Muscle of arm (tissue), 12 donors: ENCODE data around the gene CSTF3. TPM values are rescaled to one million over a fixed set of nuclear protein-coding genes. Genes with fewer than 3 reads are reported as not detected.
"Not testable (repeated sequence)": the region's sequence is repeated elsewhere in the genome, so short reads cannot be mapped to it uniquely, and the experiment has no call there.

ENCODE experiments used
- DNase-seq: peaks from one replicate; pipeline ENCODE4 v3.0.0-alpha.2; 2013
- polyA plus RNA-seq, 12 donors: library from polyadenylated mRNA; unstranded; fragments of 120-200 nt; gene quantifications; one replicate each; pipeline ENCODE4 v1.2.1, GENCODE V29; 2013; ENCODE audit not compliant: insufficient read length in 12 of 12

CSTF3 gene
- polyA plus RNA-seq, 12 donors = 28.6 to 52.0 (median 39.4) TPM; not detected in 1

DNA sequence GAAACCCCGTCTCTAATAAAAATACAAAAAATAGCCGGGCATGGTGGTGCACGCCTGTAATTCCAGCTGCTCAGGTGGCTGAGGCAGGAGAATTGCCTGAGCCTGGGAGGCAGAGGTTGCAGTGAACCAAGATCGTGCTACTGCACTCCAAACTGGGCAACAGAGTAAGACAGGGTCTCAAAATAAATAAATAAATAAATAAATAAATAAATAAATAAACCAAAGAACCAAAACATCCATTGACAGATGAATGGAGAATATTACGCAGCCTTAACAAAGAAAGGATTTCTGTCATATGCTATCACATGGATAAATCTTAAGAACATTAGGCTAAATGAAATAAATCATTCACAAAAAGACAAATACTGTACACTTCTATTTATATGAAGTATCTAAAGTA is 11.1 kb upstream of the CSTF3 start:
- no peak for DNase-seq

DNA sequence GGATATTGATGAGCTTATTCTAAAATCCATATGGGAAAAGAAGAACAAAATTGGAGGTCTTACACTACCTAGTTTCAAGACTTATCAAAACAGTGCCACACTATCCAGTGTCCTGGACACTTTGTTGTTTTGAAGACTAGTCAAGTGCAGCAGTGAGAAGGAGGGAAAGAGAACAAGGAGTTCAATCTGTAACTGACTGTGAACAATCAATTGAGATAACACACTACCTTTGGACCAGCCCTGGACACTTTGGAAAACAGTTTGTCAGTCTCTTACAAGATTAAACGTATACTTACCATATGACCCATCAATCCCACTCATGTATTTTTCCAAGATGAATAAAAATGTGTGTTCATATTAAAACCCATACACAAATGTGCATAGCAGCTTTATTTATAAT is 10.0 kb upstream of the CSTF3 start:
- DNase-seq = no peak

DNA sequence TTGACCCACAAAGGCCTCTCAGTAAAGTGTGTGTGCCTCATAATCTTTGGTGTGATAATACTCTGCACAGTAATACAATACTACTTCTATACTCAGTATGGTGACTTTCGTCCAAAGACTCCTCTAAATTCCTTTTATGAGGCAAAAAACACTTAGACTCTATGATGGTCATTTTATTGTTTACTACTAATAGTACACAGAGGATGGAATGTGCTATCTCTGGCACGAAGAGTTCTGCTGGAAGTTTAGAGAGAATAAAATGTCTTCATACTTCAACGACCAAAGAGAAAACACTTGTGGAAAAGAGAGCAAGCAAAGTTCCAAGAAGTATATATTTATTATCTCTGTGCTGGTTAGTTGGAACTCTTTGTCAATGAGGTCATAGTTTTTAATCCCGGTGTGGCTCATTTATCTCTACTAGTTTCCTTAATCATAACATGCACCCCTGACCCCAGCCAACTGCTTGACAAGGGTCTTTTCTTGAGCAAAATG is 7.5 kb upstream of the CSTF3 start:
- DNase-seq = no peak

GRCh38 chr11:33162831-33163230 is 1.6 kb upstream of the CSTF3 start:
- DNase-seq = no peak

DNA sequence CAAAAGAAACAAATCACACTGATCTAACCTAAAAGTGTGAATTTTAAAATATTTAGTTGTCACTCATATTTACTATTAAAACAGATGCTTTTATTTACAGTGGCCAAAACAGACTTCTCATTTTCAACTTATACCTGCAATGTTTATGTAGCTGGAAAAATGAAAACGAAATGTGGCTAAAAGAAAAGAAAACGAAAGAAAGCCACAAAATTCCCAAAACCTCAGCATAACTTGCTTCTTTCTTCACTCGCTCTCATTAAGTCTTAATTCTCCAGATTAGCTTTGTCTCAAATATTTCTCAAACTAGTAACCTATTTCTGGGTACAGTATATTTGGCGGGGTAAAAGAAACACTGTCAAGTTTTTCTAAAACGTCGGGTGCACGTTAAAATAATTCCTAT is 693 bp downstream of the CSTF3 start:
- no peak for DNase-seq

DNA sequence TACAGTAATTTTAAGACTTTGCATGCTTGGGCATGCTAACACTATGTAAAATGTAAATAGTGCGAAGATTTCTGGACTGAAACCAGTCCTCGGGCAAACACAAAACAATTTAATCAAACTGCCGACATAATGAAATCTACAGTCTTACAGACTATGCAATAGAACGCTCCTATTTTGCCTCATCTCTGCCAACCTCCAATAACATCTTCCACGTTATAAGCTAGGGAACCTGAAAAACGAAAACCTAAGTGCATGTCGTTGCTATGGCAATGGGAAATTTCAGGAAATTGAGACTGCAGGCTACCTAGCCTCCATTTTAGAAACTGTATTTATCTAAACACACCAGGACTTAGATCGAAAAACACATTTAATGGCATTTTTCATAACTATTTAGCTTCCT is 1.1 kb downstream of the CSTF3 start:
- no peak for DNase-seq

GRCh38 chr11:33159378-33159867 is 1.9 kb downstream of the CSTF3 start:
- not testable (repeated sequence) for DNase-seq

- no peak for DNase-seq
Observed at GRCh38 chr11:33158596-33159275, 2.5 kb downstream of the CSTF3 start.

DNA sequence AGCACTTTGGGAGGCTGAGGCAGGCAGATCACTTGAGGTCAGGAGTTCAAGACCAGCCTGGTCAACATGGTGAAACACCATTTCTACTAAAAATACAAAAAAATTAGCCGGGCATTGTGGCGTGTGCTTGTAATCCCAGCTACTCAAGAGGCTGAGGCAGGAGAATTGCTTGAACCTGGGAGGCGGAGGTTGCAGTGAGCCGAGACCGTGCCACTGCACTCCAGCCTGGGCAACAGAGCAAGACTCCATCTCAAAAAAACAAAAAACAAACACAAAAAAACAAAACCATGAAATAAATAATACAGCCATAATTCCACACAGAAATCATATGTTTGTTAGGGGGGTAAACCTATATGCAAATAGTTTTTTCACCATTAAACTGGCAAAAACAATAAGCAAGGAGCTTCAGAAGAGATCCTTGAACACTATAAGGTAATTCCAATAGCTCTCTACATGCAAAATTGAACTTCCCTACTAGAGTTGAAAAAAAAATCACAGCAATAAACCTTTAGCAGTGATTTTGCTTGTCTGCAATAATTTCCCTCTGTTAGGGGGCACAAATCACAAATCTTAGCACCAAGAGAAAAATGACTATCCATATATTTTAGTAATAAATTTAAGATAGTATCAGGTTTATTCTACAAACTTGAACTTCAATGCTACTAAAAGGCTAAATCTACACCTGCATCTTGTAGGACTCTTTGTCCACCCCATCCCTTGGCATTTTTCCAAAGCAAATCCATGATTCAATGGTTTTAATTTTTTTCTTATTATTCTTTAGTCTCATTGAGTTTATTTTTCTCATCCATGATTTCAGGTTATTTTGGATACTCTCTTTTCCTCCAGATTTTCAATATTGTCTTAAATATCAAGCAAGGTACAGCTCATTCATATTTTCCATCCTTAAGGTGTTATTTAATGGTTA is 3.9 kb downstream of the CSTF3 start:
- DNase-seq = no peak

DNA sequence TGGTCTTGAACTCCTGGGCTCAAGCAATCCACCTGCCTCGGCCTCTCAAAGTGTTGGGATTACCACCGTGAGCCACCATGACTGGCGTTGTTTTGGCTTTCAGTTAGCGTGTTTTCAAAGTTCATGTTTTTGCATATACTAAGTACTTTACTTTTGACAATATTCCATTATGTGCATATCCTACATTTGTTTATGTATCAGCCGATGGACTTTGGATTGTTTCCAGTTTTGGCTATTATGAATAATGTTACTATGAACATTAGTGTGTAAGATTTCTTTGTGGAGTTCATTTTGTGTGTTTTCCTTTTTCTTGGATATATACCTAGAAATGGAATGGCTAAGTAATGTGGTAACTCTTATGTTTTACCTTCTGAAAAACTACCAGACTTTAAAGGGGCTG is 9.9 kb downstream of the CSTF3 start:
- DNase-seq = no peak

GRCh38 chr11:33147559-33147958 is 13.7 kb downstream of the CSTF3 start:
- no peak for DNase-seq

DNA sequence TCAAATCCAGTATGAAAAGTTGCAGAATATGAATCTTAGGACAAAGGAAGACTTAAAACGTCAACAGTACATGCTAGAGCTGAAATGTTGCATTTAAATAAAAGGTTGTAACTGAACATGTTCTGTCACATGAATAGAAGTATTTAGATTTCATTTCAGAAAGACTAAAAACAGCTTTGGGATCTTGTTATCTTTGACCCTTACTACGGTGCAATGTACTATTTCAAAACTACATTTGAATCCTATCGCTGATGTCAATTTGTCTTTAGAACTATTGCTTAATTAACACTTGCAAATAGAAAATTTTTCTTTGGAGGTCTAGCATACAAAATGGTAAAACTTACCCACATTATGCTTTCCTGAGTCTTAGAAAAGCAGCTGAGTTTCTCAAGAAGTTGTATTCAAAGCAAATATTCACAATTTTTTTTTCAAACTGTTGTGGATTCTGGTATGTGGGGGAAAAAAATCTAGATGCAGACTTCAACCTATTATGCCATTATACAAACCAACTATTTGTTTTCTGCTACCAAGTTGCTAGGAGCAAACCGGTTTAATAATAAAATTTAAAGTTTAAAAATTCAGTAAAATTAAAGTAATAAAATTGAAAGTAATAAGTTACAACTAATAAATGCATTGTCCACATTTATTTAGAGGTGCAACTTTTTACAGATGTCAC is 25.4 kb downstream of the CSTF3 start:
- no peak for DNase-seq

- peak; percentile 23 for DNase-seq
Observed at GRCh38 chr11:33135216-33135615, 26.1 kb downstream of the CSTF3 start.

- no peak for DNase-seq
Observed at GRCh38 chr11:33134276-33134675, 27.0 kb downstream of the CSTF3 start.

DNA sequence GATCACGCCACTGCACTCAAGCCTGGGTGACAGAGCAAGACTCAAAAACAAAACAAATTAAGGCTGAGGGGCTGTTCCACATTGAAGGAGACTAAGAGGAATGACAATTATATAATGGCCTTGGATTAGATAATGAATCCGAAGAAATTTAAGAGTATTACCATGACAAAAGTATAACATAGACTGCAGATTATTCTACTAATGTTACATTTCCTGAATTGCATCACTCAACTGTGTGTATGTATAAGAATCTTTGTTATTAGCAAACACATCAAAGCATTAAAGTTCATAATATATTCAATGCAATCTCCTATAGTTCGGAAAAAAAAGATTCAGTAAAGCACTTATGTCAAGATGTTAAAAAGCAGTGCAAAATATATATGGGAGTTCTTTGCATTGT is 27.5 kb downstream of the CSTF3 start:
- DNase-seq = no peak

DNA sequence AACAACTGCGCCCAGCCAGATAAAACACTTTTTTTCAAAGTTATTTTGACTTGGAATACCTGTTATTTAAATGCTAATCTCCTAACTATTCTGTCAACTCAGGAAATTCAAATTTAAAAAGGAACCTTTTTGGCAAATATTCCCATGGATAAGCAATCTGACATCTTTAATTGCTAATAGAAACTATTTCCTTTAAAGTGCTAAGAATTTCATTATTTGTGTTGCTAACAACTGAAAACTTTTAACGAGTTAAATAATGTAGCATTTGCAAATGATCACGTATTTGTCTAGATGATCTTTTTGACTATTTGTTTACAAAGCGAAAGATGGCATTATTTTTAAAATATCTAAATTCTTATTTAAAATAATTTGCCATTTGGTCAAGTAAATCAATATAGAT is 28.8 kb downstream of the CSTF3 start:
- no peak for DNase-seq

- DNase-seq = no peak
Observed at GRCh38 chr11:33128739-33129138, 32.5 kb downstream of the CSTF3 start.

DNA sequence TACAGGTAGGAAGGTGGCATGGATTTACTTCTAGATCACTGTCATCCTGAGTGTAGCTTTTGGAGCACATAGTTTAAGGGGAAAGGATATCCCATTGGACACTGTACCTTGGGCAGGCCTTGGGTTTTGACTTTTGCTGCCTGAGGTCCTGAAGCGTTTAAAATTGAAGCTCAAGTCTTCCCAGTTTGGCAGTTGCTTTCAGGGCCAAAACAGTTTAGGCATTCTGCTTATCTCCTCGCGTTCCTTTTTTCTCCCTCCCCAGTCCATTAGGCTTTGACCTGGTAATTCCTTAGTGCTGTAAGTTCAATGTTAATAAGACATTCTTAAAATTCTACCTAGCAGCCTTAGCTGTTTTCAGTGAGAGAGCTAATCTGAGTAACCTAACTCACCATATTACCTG is 35.7 kb downstream of the CSTF3 start:
- DNase-seq = no peak

- DNase-seq = no peak
Observed at GRCh38 chr11:33125025-33125424, 36.3 kb downstream of the CSTF3 start.

GRCh38 chr11:33122696-33123095 is 38.6 kb downstream of the CSTF3 start:
- not testable (repeated sequence) for DNase-seq

GRCh38 chr11:33116535-33116934 is 44.7 kb downstream of the CSTF3 start:
- no peak for DNase-seq

DNA sequence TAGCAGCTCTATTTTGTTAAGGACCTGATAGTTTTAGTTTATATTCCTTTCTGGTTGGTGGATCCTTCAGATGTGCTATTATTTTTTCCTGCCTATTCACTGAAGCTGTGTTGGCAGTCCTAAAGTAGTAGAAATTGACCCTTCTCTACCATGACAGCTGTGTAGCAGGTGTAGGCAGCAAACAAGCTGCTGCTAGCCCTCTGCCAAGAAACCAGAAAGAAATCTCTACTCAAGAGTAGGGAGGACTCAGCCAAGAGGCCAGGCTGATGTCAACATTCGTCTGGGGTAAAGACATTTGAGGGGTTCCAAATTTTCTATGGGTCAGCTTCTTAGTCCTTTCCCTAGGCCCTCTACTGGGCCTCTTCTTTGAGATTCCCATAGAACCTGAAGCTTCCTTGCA is 51.2 kb downstream of the CSTF3 start:
- peak; percentile 23 for DNase-seq
